ENCODE data around the gene CDH4. TPM values are rescaled to one million over a fixed set of nuclear protein-coding genes. Genes with fewer than 3 reads are reported as not detected.

CDH4 gene
- polyA plus RNA-seq, 1 donor (not counting 4 experiments of a cell fraction or from before 2014, with no cell fraction given), result 2.2 TPM

GRCh38 chr20:61314326-61315010 lies 62.4 kb downstream of the CDH4 start:
- Histone ChIP-seq H3K27ac (ENCODE audit: control insufficient read depth, insufficient read depth, low read length) (no peak overlapping the region), H3K4me3 (ENCODE audit: control insufficient read depth in 2 of 3, extremely low read depth in 1 of 3, insufficient read depth in 2 of 3, low read depth in 1 of 3, low read length in 3 of 3) (no peak overlapping the region), H3K9me3 (ENCODE audit: control insufficient read depth, low read depth, low read length) (no peaks in the 10 kb centered on the region), H3K4me1 (ENCODE audit: control insufficient read depth, extremely low read depth, insufficient read depth, low read length) (peaks cover 13% of the 10 kb centered on the region), H3K9ac (ENCODE audit: control insufficient read depth, extremely low read depth, insufficient read depth, low read length) (no peak overlapping the region), H3K9me1 (ENCODE audit: control insufficient read depth, extremely low read depth, insufficient read depth, low read length) (peaks cover 2% of the 10 kb centered on the region), H3K36me3 (ENCODE audit: control insufficient read depth in 2 of 2, extremely low read depth in 1 of 2, insufficient read depth in 2 of 2, low read length in 2 of 2) (no peaks in the 10 kb centered on the region), H3K27me3 (ENCODE audit: control insufficient read depth, extremely low read depth, insufficient read depth, low read length) (no peaks in the 10 kb centered on the region), H4K20me1 (ENCODE audit: control insufficient read depth, extremely low read depth, insufficient read depth, low read length) (peaks cover 57% of the 10 kb centered on the region), H2AFZ (ENCODE audit: control insufficient read depth, low read length) (no peak overlapping the region), H3K4me2 (ENCODE audit: control insufficient read depth, extremely low read depth, insufficient read depth, low read depth, low read length) (no peak overlapping the region), H3K79me2 (ENCODE audit: control insufficient read depth, insufficient read depth, low read length) (peaks cover 16% of the 10 kb centered on the region)
- dilution Hi-C loops (cut with MboI; ENCODE audit: extremely low pct_ligation_motif_present, low sequenced_read_pairs), result no loop called here
- TF ChIP-seq EZH2 (IDR thresholded peaks at IDR 0.05; ENCODE audit: low read length), result no peak
- no peak for TF ChIP-seq CTCF (optimal IDR thresholded peaks at IDR 0.05 in 1 of 3, IDR thresholded peaks at IDR 0.05 in 1 of 3, conservative IDR thresholded peaks at IDR 0.05 in 1 of 3; ENCODE audit: extremely low read depth in 1 of 3, insufficient read depth in 2 of 3, low read length in 3 of 3)
- DNase-seq (ENCODE audit: low read depth, low spot score), result no peak
- no peak for FAIRE-seq

GRCh38 chr20:61315319-61315718 lies 63.3 kb downstream of the CDH4 start:
- DNase-seq (ENCODE audit: low read depth, low spot score) (no peak), FAIRE-seq (no peak)
- Histone ChIP-seq H3K36me3 (ENCODE audit: control insufficient read depth in 2 of 2, extremely low read depth in 1 of 2, insufficient read depth in 2 of 2, low read length in 2 of 2) (no peaks in the 10 kb centered on the region), H3K27me3 (ENCODE audit: control insufficient read depth, extremely low read depth, insufficient read depth, low read length) (no peaks in the 10 kb centered on the region), H2AFZ (ENCODE audit: control insufficient read depth, low read length) (no peak overlapping the region), H3K4me2 (ENCODE audit: control insufficient read depth, extremely low read depth, insufficient read depth, low read depth, low read length) (no peak overlapping the region), H4K20me1 (ENCODE audit: control insufficient read depth, extremely low read depth, insufficient read depth, low read length) (peaks cover 60% of the 10 kb centered on the region), H3K4me3 (ENCODE audit: control insufficient read depth in 2 of 3, extremely low read depth in 1 of 3, insufficient read depth in 2 of 3, low read depth in 1 of 3, low read length in 3 of 3) (no peak overlapping the region), H3K4me1 (ENCODE audit: control insufficient read depth, extremely low read depth, insufficient read depth, low read length) (peaks cover 13% of the 10 kb centered on the region), H3K9me1 (ENCODE audit: control insufficient read depth, extremely low read depth, insufficient read depth, low read length) (peaks cover 2% of the 10 kb centered on the region), H3K79me2 (ENCODE audit: control insufficient read depth, insufficient read depth, low read length) (peaks cover 16% of the 10 kb centered on the region), H3K27ac (ENCODE audit: control insufficient read depth, insufficient read depth, low read length) (no peak overlapping the region), H3K9ac (ENCODE audit: control insufficient read depth, extremely low read depth, insufficient read depth, low read length) (no peak overlapping the region), H3K9me3 (ENCODE audit: control insufficient read depth, low read depth, low read length) (no peaks in the 10 kb centered on the region)
- TF ChIP-seq EZH2 (IDR thresholded peaks at IDR 0.05; ENCODE audit: low read length), result no peak
- no peak for TF ChIP-seq CTCF (optimal IDR thresholded peaks at IDR 0.05 in 1 of 3, IDR thresholded peaks at IDR 0.05 in 1 of 3, conservative IDR thresholded peaks at IDR 0.05 in 1 of 3; ENCODE audit: extremely low read depth in 1 of 3, insufficient read depth in 2 of 3, low read length in 3 of 3)
- dilution Hi-C loops (cut with MboI; ENCODE audit: extremely low pct_ligation_motif_present, low sequenced_read_pairs), result no loop called here

Measured in keratinocyte (primary cell).